DND-41 (cell line): Measurements from ENCODE around the gene EPHX1.

Experiments used
- CTCF ChIP-seq: IDR thresholded peaks from 2 replicates; pipeline ENCODE4 v1.5.1; 2012; ENCODE audit warnings: borderline replicate concordance, low read length, moderate library complexity, mild to moderate bottlenecking; ENCODE audit not compliant: poor library complexity, severe bottlenecking; ENCODE audit errors: extremely low read depth
- EZH2 ChIP-seq: IDR thresholded peaks from 3 replicates; pipeline ENCODE4 v1.6.1; 2012; ENCODE audit warnings: borderline replicate concordance, low read depth, mild to moderate bottlenecking, moderate library complexity, low read length, inconsistent platforms; ENCODE audit not compliant: severe bottlenecking

DNA sequence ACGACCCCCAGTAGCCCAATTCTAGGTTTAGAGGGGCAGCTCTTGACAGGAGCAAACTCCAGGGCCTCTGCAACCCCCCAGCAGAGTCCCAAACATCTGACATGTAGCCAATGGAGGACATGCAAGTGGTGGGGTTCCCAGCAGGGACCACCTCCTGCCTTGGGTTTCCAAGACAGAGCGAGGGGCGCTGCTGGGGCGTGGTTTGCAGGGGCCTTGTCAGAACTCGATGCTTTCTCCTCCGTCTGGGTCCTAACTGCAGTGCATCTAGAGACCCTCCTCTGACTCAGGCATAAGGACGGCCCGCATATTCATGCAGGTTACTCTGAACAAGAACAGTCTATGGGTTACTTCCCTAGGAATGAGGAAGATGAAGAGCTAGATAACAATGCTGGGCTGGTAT is 17.2 kb downstream of the EPHX1 start:
- no peak for TF ChIP-seq CTCF
- TF ChIP-seq EZH2 = no peak
